ENCODE results near the gene AGRN. TPM values are rescaled to one million over a fixed set of nuclear protein-coding genes. Genes with fewer than 3 reads are reported as not detected.
"Not testable (repeated sequence)": the region's sequence is repeated elsewhere in the genome, so short reads cannot be mapped to it uniquely, and the experiment has no call there.

Gene AGRN
- total RNA-seq, 1 experiment from 2014 or later: 37.0 TPM

GRCh38 chr1:1065265-1065939, 45.5 kb downstream of the AGRN start:
- DNase-seq (ENCODE audit: low spot score): no peak

GRCh38 chr1:1065940-1066304, 46.0 kb downstream of the AGRN start:
- not testable (repeated sequence) for DNase-seq (ENCODE audit: low spot score)

- DNase-seq (ENCODE audit: low spot score): no peak
Observed at GRCh38 chr1:1066403-1067283, 46.7 kb downstream of the AGRN start.

GRCh38 chr1:1067284-1067859, 47.5 kb downstream of the AGRN start:
- DNase-seq (ENCODE audit: low spot score): no peak

- no peak for DNase-seq (ENCODE audit: low spot score)
Observed at GRCh38 chr1:1067860-1068516, 48.1 kb downstream of the AGRN start.

- DNase-seq (ENCODE audit: low spot score): no peak
Observed at GRCh38 chr1:1068517-1069055, 48.7 kb downstream of the AGRN start.

GRCh38 chr1:1069056-1069710, 49.3 kb downstream of the AGRN start:
- peak; percentile 81 for DNase-seq (ENCODE audit: low spot score)

GRCh38 chr1:1069711-1070676, 50.1 kb downstream of the AGRN start:
- no peak for DNase-seq (ENCODE audit: low spot score)

GRCh38 chr1:1071486-1072298, 51.8 kb downstream of the AGRN start:
- no peak for DNase-seq (ENCODE audit: low spot score)

- DNase-seq (ENCODE audit: low spot score): no peak
Observed at GRCh38 chr1:1072299-1072848, 52.5 kb downstream of the AGRN start.

- no peak for DNase-seq (ENCODE audit: low spot score)
Observed at GRCh38 chr1:1072849-1073742, 53.2 kb downstream of the AGRN start.

GRCh38 chr1:1073743-1074587, 54.0 kb downstream of the AGRN start, which contains the start of gene RNF223:
RNF223 (minus strand) TSS chr1:1074306; CDS start chr1:1072566, 1,740 bp downstream.
- DNase-seq (ENCODE audit: low spot score): no peak

GRCh38 chr1:1074631-1075147, 54.8 kb downstream of the AGRN start:
- no peak for DNase-seq (ENCODE audit: low spot score)

- no peak for DNase-seq (ENCODE audit: low spot score)
Observed at GRCh38 chr1:1075148-1075935, 55.4 kb downstream of the AGRN start.

GRCh38 chr1:1077396-1077795, 57.5 kb downstream of the AGRN start:
- not testable (repeated sequence) for DNase-seq (ENCODE audit: low spot score)

Data from H4 (cell line).